CD4-positive, alpha-beta T cell treated with Interleukin-10 for 1 hour (primary cell): ENCODE data around the gene UVSSA.
"Not testable (repeated sequence)": the region's sequence is repeated elsewhere in the genome, so short reads cannot be mapped to it uniquely, and the experiment has no call there.

Experiments
- DNase-seq: peaks from one replicate; pipeline ENCODE4 v3.0.0-alpha.2; 2020

Gene UVSSA

DNA sequence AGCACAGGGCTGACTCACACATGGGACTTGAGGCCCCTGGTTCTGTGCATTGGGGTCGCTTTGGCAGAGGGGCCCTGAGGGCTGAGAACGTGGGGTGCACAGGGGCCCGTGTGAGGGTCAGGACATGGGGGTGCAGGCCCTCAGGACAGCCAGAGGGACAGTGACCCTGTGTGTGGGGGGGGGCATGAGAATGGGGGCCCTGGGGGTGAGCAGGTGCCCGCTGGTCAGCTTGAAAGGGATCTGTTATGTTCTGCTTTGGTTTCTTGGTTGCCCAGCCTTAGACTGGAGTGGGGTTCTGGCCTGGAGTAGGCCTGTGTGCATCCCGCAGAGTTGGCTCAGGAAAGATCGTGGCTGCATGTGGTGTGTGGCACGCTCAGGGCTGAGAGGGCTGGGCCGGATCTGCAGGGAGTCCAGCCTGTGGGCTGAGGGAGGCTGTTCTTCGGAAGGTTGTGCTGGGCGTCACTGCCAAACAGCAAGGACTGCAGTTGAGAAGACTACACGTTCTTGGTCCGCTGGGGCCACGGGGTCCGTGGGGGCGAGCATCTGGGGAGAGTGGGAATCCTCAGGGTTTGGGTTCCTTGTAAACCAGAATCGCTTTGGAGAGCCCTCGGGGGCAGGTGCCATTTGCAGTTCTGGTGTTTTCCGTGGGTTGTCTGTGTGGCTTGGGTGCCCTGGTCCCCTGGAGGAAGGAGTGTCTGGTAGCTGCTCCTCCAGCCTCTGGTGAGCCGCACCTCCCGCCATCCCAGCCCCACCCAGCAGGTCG, 15.2 kb upstream of the UVSSA start:
- DNase-seq: no peak

- DNase-seq: no peak
Measured at GRCh38 chr4:1332686-1333085, 14.3 kb upstream of the UVSSA start.

GRCh38 chr4:1333256-1333655, 13.8 kb upstream of the UVSSA start:
- no peak for DNase-seq

DNA sequence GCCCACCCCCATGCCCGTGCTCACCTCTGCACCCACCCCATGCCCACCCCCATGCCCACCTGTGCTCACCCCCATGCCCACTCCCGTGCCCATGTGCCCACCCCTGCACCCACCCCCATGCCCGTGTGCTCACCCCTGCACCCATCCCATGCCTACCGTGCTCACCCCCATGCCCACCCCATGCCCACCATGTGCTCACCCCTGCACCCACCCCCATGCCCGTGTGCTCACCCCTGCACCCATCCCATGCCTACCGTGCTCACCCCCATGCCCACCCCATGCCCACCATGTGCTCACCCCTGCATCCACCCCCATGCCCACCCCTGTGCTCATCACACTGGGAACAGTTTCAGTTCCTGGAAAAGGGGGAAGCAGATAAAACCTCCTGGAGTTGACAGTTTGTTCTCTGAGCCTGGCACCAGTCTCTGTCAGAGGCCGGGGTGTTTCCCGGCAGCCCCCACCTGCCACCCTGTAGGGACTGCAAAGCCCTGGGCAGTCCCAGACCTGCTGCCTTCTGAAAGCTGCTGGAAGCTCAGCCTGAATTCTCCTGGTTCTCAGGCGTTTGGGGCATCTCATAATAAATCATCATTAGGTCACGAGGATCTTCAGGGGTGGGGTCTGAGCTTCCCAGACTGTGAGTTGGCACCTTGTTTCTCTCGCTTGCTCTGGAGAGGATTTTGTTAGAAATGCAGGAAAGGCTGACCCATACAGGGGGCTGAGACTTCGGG, 13.0 kb upstream of the UVSSA start:
- DNase-seq: not testable (repeated sequence)

GRCh38 chr4:1334579-1334895, 12.5 kb upstream of the UVSSA start:
- no peak for DNase-seq

- DNase-seq: not testable (repeated sequence)
Measured at GRCh38 chr4:1335193-1335883, 11.7 kb upstream of the UVSSA start.

- no peak for DNase-seq
Measured at GRCh38 chr4:1336088-1336491, 10.9 kb upstream of the UVSSA start.

DNA sequence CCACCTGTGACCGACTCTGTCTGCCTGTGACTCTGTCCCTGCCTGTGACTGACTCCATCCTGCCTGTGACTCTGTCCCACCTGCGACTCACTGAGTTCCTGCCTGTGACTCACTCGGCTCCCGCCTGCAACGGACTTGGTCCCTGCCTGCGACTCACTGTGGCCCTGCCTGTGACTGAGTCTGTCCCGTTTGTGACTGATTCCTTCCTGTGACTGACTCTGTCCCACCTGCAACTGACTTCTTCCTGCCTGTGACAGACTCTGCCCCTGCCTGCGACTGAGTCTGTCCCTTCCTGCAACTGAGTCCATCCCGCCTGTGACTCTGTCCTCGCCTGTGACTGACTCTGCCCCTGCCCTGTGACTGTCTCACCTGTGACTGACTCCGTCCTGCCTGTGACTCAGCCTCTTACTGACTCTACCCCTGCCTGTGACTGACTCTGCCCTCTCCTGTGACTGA, 9.6 kb upstream of the UVSSA start:
- DNase-seq: no peak

DNA sequence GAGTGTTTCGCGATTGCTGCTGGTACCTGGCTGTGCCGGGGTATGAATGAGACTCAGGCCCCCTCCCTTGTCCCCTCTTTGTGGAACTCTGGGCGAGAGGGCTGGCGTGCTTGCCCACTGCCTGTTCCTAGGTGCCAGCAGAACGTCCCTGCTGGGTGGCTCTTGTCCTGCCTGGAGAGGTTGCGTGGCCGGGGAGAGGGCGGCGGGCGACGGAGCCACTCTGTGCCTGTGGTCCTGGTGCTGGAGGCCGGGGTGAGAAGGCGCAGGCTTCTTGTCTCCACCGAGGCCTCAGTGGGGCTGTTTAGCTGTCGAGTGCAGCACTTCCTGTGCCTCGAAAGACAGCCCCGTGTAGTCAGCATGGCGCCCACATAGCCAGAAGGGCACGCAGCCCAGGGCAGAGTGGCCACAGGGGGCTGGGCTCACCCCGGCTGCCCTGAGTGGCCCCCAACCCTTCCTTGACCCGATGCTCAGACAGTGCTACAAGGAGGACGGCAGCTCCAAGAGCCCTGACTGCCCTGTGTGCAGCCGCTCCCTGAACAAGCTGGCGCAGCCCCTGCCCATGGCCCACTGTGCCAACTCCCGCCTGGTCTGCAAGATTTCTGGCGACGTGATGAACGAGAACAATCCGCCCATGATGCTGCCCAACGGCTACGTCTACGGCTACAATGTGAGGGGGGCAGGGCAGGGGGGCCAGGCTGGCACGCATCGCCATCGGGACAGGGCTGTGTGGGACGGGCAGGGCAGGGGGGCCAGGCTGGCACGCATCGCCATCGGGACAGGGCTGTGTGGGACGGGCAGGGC, 8.9 kb upstream of the UVSSA start:
- DNase-seq: no peak

DNA sequence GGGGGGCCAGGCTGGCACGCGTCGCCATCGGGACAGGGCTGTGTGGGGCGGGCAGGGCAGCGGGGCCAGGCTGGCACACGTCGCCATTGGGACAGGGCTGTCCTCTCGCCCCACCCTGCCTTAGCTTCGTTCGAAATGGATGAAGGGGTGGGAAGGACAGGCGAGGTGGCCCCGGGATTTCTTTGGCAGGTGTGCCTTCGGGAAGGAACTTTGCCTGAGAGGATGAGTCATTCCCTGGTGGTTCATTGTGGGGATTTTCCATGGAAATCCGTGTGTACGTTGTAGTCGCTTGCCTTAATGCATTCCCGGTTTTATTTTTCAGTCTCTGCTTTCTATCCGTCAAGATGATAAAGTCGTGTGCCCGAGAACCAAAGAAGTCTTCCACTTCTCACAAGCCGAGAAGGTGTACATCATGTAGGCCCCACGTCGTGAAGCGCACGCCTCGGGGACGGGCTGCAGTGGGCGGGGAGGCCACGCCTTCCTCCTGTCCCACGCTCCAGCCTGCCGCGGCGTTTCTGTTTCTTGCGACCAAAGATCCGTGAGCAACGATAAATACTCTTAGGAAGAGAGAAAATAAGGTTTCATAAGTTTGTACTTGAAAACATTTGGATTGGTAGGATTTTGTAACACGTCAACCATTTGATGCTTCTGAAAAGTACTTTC, 8.1 kb upstream of the UVSSA start:
- DNase-seq: no peak

- no peak for DNase-seq
Measured at GRCh38 chr4:1339489-1339888, 7.5 kb upstream of the UVSSA start.

GRCh38 chr4:1340181-1340747, 6.7 kb upstream of the UVSSA start:
- DNase-seq: no peak

GRCh38 chr4:1340861-1341260, 6.1 kb upstream of the UVSSA start:
- no peak for DNase-seq

- DNase-seq: no peak
Measured at GRCh38 chr4:1342003-1342402, 5.0 kb upstream of the UVSSA start.

DNA sequence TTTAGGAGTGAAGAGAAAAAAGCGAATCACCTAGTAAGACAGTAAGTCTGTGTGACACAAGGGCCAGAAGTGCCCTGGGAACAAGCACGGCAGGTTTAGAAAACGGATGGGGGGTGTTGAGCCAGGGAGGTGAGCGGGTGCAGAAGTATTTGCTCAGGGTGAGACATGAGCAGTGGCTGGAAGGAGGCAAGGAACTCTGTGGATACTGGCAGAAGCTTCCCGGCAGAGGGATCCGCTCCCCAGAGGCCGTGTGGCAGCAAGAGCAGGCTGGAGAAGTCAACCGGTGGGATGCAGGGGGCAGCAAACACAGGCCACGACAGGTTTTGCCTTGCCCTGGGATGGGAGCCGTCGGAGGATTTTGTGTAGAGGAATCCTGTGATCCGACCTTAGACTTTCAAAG, 2.3 kb upstream of the UVSSA start:
- no peak for DNase-seq

- peak; percentile 64 for DNase-seq
Measured at GRCh38 chr4:1345903-1346780, 866 bp upstream of the UVSSA start.

GRCh38 chr4:1347410-1347864, 429 bp downstream of the UVSSA start:
- DNase-seq: peak; percentile 54

DNA sequence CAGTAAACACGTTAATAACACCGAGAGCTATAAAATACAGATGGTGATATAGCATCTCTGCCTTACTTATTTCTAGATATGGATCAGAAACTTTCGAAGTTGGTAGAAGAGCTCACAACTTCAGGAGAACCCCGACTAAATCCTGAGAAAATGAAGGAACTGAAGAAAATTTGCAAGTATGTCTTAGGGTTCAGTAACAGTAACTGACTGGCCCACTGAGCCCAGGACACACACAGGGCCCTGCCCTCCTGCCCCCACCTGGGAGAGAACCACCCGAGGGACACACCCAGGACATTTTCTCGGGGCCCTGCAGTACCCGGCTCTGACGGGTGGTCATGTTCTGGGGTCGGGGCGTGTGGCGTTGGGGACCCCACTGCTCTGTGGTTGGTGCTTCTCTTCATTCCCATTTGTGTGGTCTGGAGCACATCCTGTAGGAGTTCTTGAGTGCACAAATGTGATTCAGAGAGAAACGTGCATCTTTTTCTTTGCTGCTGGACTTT, 1.1 kb downstream of the UVSSA start:
- no peak for DNase-seq

GRCh38 chr4:1348746-1349145, 1.7 kb downstream of the UVSSA start:
- no peak for DNase-seq

GRCh38 chr4:1349359-1350168, 2.6 kb downstream of the UVSSA start:
- no peak for DNase-seq
